ENCODE measurements around the gene FCN3.
A peak's percentile ranks its signal among the peaks of the same experiment; 100 is the strongest.

FCN3 gene

DNA sequence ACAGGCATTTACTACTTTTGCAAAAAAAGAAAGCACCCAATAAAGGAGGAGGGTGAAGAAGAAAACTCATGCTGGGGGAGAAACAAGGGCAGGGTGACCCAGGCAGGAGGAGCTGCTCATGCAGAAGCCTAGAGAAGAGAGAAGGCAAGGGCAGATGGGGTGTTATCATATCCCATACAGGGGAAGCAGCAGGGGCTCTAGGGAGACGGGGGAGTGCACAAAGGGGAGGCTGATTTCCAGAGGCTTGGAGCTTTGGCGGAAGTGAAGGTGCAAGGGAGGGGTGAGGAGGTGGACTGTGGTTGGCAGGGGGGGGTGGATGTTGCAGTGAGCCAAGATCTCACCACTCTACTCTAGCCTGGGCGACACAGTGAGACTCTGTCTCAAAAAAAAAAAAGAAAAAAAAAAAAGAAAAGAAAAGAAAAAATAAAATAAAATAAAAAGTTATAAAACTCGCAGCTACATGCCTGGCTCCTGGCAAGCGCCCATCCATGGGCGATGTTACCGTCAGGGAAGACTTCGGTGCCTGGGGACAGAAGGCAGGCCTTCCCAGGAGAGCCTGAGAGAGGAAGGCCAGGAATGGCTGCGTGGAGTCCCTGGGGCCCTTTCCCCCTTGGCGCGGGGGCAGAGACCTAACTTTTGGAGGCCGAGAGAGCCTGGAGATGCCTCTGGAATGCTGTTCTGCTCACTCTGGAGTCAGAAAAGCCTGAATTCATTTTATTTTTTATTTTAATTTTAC, 3.3 kb upstream of the FCN3 start:
- DNase-seq = no peak

DNA sequence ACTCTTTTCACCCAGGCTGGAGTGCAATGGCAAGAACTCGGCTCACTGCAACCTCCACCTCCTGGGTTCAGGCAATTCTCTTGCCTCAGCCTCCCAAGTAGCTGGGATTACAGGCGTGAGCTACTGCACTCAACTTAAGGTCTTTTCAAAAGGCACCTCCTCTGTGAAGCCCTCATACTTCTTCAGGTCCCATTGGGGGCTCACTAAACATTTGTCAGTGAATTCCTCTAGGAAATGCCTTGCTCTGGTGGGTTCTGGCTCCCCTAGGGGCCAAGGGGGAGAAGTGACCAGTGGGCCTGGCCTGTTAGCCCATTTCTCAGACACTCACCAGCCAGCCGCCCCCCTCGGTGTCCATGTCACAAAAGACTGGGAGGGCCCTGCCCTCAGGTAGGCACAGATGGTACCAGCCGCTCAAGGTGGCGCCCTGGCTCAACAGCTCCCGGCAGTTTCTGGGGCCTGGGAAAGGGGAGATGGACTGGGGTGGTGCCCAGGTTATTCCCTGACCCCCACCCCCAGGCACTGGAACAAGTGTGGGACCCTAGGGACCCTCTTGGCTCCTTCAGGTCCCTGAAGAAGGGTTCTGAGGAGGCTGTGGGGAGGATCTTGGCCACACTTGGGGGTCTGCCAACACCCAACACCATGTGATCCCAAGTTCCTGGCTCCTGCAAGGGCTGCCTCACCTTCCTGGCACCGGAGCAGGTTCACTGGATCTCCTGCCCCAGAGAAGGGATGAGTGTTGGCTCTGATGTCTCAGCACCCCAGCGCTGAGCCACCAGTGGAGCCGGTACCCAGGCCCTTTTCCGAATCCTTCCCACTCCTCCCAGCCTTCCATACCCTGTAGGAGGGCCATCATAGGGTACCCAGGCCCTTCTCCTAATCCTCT, 1.6 kb downstream of the FCN3 start:
- DNase-seq = peak; percentile 27

DNA sequence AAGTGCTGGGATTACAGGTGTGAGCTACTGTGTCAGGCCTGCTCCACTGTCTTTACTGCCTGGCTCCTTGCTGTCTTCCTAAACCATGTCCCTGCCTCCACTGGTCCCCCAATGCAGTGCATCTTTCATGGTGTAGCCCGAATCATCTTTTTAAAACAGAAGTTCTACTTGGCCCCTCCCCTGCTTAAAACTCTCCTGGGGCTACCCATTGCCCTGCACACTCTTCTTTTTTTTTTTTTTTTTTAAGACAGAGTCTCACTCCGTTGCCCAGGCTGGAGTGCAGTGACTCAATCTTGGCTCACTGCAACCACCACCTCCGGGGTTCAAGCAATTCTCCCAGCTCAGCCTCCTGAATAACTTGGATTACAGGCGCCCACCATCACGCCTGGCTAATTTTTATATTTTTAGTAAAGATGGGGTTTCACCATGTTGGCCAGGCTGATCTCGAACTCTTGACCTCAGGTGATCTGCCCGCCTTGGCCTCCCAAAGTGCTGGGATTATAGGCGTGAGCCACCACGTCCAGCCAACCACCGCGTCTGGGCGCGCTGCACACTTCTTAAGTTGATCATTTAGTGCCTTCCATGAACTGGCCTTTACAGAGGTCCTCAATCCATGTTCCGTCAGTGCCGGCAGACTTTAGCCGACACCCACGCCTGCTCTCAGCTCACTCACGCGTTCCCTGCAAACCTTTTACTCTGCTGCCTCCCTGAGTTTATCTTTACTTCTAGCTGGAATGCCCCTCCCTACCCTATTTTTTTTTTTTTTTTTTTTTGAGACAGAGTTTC, 2.4 kb downstream of the FCN3 start:
- DNase-seq = no peak

DNA sequence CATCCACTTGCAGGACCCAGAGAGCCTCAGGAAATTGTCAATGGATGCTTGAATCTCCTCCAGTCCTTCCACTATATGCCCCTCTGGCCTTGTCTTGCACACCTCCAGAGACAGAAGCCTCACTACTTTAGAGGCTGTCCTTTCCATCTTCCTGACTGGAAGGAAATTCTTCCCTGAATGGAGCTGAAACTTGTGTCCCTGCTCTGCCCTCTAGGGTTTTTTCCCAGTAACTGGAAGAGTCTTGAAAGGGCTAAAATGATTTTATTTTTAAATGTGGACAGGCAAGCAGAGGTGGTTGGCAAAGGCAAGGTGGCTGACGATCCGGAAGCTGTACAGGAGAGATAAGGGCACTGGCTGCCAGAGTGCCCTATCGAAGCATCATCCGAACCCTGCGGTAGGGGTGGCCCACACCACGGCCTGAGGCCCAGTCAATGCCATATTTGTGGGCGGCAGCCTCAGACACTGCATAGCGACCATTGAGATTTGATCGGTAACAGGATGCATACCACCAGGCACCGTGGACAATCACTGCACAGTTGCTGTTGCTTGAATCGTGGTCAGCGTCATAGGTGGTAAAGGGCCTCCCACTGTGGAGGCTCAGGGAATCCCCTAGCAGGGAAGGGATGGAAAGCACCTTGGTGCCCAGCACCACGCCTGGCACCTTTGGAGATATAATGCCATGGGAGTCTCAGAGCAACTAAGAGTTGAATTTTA, 5.6 kb downstream of the FCN3 start:
- peak; percentile 45 for DNase-seq

DNA sequence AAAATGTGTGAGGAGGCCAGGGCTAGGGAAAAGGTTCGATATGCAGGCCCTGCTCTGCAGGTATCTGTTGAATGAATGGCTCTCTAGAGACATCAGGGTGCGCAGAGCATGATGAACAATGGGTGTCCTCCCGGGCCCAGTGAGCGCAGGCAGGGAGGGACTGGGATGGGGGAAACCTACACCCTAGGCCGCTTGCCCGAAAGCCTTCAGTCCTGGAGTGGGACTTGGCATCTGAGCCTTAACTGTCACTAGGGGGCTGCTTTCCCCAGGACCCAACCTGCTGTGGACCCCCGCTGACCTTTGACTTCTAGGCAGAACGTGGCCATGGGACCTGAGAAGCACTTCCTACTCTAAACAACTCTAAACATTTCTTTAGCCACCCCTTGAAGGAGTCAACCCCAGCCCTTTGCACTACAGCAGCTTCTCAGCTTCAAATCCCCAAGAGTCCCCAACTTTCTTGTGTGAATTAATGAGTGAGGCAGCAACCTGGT, 7.4 kb downstream of the FCN3 start:
- no peak for DNase-seq

DNA sequence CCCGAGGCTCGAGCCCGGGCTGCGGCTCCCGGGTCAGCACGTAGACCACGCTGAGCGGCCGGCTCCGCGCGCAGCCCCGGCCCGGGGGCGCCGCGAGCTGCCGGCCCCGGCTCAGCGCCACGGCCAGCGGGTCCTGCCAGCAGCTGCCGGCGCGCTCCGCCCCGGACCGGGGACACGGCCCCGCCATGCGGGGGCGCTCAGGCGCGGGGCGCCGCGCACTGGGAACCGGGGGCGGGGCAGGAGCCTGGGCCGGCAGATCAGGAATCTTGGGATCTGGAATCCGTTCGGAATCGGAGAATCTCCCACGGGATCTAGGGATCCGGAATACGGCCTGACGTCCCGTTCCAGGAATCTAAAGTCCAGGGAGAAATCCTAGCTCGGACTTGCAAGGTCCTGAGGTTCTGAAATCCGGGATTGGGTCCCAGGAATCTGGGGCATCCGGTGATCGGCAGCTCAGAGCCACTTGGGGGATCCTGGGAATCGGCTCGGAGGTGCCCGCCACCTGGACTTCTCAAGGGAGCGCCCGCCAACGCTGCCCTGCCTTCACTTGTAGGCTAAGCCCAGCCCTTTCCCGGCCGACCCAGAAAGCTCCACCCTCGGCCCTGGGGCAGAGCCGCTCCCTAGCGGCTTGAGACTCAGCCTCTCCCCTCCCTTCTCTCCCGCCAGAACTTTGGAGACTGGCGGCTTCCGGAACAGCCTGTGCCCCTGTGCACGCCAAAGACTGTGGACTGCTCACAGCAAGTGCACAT, 8.0 kb downstream of the FCN3 start, which contains the start of gene MAP3K6:
MAP3K6 (minus strand) TSS at position 551 of the 749 bp plus-strand sequence; CDS start at position 187, 364 bp downstream.
- peak; percentile 90 for DNase-seq

DNA sequence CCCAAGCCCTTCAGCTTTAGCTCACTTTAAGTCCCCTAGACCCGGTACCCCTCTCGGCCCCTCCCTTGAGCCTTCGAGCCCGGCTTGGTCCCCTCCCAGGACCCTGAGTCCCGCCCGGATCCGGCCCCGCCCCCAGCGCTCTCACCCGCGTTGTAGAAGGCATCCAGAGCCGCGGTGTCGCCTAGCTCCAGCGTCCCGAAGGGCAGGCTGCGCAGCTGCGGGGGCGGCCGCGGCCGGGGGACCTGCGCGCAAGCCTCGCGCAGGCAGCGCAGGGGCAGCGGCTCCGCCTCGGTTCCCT, 8.6 kb downstream of the FCN3 start:
- DNase-seq = peak; percentile 90

DNA sequence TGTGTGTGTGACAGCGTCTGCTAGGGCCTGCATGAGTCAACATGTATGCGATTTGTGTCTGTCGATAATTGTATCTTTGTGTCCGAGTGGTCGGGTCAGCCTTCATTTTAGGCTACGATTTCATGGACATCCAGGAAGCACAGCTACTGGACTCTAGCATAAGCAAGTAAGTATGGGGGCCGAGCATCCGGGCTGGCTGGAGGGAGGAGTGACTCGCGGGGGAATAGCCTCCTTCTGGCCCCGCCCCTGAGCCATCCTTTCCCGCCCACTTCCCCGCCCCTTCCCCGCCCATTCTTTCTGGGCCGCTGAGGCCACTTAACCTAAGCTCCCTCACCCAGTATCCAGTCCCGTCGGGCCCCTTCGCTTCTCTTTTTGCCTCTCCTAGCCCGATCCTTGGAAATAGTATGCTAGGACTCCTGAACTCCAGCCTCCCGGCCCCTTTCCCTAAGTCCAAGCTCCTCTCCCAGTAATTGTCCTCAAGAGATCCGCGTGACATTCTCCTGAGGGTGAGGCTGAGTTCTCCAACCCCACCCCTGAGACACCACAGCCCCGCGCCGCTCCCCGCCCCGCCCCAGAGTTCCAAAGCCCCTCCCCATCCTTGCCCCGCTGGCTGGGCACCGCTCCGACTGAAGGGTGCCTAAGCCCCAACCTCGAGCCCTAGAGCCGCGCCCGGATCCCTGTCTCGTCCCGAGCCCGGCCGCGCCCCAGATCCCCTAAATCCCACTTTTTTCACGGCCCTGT, 9.1 kb downstream of the FCN3 start:
- DNase-seq = peak; percentile 94

DNA sequence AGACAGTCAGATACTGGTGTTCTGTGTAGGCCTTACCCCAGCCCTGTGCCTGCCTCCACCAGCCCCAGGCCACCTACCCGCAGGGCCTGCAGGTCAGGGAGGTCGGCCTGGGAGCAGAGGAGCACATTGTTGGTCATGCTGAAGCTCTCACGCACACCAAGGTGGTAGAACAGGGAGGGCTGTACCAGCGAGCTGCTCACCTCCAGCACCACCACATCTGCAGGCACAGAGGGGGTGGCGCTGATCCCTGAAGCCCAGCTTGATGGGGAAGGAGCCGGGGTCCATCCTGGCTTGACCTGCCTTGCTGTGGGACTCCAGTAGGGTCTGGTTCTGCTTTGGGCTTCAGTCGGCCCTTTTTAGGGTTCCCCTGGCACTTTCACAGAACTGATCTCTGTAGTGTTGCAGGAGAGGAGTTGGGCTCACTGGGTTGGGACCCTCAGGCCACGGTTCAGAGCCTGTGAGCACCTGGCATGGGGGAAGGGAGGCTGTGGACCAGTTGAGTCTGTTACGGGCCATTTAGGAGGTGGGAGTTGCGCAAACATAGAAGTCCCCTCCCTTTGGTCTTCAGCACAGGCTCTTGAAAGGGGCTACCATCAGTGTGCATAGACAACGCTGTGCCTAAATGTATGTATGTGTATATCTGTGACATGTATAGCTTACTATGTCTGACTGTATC, 9.8 kb downstream of the FCN3 start:
- DNase-seq = no peak

DNA sequence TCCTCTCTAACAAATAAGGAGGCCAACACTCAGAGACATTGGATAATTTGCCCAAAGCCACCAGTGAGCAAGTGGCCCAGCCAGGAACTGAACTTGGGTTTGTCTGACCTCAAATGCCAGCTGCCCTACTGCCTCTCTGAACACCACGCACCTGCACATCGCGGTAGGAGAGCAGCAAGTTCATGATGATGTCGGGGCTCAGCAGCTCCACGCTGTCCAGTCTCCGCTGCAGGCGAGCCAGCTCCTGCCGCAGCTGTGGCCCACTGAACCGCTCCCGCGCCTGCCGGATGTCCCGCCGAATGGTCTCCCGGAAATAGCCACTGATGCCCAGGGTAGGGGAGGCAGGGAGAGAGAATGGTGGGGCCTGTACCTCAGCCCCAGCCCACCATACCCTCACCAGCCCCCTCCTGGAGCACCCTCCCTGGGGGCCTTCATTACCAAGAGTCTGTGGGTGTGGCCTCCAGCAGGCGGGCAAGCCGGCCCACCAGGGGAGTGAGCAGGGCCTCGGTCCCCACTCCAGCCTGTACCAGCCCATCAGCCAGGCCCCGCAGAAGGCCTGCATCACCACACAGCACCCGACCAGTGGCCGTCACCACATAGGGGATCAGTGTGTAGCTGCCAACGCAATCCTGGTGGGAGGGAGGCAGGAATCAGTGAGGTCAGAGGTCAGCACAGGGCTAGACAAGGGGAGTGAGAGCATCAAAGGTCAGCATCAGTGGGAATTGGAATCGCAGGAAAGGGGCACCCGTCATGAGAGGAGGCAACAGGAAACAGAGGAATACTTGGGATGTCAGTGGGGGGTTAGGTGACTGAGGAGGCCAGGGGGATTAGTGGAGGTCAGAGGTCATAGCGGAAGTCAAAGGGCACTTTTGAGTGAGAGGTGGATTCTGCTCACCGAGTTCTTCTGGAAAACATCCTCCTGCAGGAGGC, 10.6 kb downstream of the FCN3 start:
- DNase-seq = no peak

DNA sequence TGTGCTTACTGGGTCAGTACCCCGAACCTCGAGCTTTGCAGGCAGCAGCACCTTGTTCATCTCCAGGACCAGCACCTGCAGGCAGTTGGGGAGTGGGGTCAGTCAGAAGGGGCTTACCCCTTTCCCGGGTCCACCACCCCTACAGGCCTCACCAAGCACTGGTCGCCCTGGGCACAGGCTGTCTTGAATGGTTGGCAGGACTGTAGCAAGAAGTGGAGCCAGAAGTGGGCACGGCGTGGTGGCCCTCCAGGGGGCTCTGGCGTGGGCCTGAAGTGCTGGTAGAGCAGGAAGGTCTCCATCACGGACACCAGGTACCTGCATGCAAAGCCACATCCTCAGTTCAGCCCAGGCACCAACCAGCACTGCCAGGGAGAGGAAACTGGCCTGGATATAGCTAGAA, 13.1 kb downstream of the FCN3 start:
- no peak for DNase-seq

DNA sequence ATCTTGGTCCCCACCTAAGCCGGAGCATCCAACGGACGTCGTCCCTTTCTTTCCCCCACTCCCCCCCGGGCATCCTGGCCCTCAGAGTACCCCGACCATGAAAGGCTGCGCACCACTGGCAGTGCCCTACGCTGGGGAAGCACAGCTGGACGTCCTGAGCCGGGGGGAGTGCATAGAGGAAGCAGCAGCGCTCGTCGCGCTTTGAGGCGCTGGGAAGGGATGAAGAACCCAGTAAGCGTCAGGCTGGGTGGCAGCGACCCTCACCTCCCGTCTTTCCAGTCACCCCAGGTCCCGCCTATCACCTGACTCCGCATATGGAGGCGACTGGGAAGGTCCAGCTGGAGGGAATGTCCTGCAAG, 13.6 kb downstream of the FCN3 start:
- no peak for DNase-seq

DNA sequence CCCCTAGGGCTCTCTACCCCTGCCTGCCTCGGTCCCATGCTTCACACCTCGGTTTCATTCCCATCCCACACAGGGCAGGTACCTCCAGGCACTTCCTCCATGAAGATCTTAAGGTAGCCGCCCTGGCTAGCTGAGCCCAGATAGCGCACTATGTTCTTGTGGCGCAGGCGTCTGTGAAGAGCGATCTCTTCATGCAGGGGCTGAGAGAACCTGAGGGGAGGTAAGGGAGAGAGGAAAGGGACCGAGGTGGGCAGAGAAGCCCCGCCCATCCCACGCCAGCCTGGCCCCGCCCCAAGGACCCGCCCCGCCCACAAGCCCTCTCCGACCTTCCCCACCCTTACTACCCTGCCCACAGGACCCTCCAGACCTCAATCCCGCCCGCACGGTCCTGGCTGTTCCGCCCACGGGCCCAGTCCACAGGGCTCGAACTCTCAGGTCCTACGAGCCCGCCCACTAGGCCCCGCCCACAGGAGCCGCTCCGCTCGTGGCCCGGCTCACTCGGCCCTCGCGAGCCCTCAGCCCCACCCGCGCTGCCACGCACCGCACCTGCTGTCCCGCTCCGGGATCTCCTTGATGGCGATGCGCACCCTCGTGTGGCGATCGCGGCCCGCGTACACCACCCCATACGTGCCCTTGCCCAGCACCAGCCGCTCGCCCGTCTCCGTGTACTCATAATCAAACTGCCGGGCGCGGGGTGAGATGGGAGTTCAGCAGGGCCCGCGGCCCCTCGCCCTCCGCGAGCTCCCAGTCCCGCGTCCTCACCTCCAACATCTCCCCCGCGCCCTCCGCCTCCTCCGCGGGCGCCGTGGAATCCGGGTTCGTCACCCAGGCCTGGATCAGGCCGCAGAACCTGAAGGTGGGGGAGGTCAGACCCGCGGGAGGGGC, 14.2 kb downstream of the FCN3 start:
- no peak for DNase-seq

DNA sequence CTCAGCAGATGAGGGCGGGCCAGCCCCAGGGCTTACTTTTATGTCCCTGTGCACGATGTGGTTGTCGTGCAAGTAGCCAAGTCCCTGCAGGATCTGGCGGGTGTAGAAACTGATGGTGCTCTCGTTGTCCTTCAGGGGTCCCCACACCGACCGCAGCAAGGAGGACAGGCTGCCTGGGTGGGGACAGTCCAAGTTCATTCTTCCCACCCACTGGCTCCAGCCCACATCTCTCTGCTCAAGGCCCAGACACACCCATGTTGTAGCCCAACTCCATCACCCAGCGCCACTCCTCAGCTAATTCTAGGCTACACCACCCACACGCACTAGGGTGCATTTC, 14.8 kb downstream of the FCN3 start:
- DNase-seq = no peak

DNA sequence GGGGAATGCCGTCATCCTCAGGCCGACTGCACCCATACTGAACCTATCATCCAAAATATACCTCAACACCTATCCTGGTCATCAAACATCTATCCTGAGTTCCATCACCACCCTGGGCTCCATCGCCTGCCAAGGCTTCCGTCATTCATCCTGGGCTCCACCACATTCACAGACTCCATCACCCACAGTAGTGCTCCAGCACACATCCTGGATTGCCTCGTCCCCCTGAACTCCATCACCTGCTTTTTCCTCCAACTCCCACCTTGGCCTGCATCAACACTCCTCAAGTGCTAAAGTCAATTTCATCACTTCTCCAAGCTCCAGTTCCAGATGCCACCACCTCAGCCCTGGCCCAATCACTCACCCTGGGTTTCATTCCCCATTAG, 15.7 kb downstream of the FCN3 start:
- no peak for DNase-seq

DNA sequence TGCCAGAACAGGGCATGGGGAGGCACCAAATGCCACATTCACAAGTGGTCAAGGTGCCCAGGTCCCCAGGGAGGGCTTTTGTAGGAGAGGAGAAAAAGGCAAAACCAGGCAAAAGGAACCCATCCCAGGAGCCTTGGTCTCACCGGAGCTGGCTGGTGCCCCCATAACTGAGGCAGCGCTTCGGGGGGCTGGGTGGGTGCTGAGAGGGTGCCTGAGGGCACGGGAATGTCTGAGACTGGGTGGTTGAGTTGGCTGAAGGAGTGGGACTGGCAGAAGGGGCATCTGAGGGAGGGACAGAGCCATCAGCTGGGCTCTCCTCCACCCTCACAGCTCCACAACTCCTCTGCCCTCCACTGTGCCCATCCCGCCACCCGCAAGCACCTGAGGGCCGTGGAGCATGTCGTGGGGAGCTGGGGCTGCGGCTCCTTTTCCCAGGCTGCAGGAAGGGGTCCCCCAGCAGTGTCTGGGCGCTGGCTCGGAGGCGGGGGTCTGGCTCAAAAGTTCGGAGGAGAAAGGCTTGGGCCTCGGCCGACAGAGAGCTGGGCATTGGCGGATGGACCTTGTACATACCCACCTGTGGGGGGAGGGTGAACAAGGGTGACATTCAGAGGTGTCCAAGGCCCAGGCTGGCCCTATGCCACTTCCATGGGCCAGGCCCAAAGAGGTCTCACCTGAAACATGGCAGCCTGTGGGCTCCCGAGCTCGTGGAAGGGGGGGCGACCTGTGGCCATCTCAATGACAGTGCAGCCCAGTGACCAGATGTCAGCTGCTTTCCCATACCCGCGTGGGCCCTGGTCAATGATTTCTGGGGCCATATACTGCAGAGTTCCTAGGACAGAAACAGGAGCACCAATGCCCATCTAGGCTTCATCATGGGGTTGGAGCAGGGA, 16.3 kb downstream of the FCN3 start:
- no peak for DNase-seq

DNA sequence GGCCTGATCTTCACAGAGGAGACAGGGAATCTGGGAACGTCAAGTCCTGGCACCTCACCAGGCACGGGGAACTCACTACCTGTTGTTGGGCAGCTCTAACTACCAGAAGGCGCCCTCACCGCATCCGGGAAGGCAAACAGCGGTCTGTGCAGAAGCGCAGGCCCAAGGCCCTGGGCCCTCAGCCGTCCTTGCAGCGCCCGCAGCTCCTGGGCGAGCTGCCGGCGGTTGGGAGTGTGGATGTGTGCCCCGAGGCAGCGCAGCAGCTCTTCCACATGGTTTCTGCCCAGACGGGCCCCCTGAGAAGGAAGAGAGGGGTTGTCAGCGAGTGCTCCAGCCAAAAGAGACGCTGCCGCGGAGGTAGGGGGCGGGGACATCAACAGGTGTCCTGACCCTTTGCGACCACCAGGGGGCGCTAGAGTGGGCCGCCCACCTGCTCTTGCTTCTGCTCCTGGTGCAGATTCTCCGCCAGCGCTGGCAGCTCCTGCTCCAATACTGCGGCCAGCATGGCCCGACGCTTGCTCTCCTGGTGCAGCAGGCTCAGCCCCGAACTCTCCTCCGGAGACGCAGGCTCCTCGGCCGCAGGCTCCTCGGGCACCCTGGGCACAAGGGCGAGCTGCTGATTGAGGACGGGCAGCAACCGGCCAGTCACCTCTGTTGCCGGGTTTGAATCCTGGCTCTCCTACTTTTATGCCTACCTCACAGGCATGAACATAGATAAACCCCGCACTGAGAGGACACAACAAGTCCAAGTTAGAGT, 17.2 kb downstream of the FCN3 start:
- DNase-seq = peak; percentile 82
